GM12874 (cell line): ENCODE measurements around the gene C2CD2L.
A peak's percentile ranks its signal among the peaks of the same experiment; 100 is the strongest.

Source experiments
- CTCF ChIP-seq: IDR thresholded peaks from 2 replicates; pipeline ENCODE4 v1.5.1; 2011; ENCODE audit warnings: low read depth, mild to moderate bottlenecking, control low read depth, low read length, moderate library complexity; ENCODE audit not compliant: insufficient read depth

C2CD2L gene

GRCh38 chr11:119106564-119107537 lies at the start of gene C2CD2L:
TSS of gene C2CD2L (plus strand) at chr11:119107344. CDS start at chr11:119107742, 398 bp downstream.
- no peak for TF ChIP-seq CTCF

- no peak for TF ChIP-seq CTCF
Measured at GRCh38 chr11:119061256-119061655, 45.9 kb upstream of the C2CD2L start.

GRCh38 chr11:119062779-119063178 lies 44.4 kb upstream of the C2CD2L start:
- no peak for TF ChIP-seq CTCF

- TF ChIP-seq CTCF = peak; percentile 69
Measured at GRCh38 chr11:119065369-119065768, 41.8 kb upstream of the C2CD2L start.

GRCh38 chr11:119067371-119068222 lies 39.5 kb upstream of the C2CD2L start, which contains the start of gene VPS11:
TSS of gene VPS11 (plus strand) at chr11:119067818. CDS start at chr11:119067824, 6 bp downstream.
- no peak for TF ChIP-seq CTCF

GRCh38 chr11:119077839-119078238 lies 29.3 kb upstream of the C2CD2L start:
- TF ChIP-seq CTCF = no peak
